Activated B cell treated with CpG ODN at 0.5 μM for 24 hours (primary cell): ENCODE data around the gene STK33. TPM values are rescaled to one million over a fixed set of nuclear protein-coding genes. Genes with fewer than 3 reads are reported as not detected.
A peak's percentile ranks its signal among the peaks of the same experiment; 100 is the strongest.

Source experiments
- ATAC-seq: fragments of 200-7000 bp; cut with Tn5 transposase; one replicate; pipeline ENCODE4 v1.10.0; 2021; ENCODE audit warnings: low read depth, mild to moderate bottlenecking, moderate library complexity
- CTCF ChIA-PET: fragments of 350-600 bp; sonication (Branson Sonifier 250); formaldehyde crosslinking; loops from one replicate; lab custom pipeline; 2021; ENCODE audit warnings: antibody characterized with exemption; lab: Charles Lee
- POLR2A ChIA-PET: fragments of 350-600 bp; sonication (Branson Sonifier 250); formaldehyde crosslinking; loops from one replicate; lab custom pipeline; 2021; ENCODE audit warnings: antibody characterized with exemption; lab: Charles Lee
- DNase-seq: peaks from one replicate; pipeline ENCODE4 v3.0.0; 2022
- H3K27ac Mint-ChIP-seq: one replicate; pipeline ENCODE4 v1.8.0; 2020; ENCODE audit warnings: mixed read lengths
- H3K27me3 Mint-ChIP-seq: one replicate; pipeline ENCODE4 v1.8.0; 2021; ENCODE audit warnings: mixed read lengths
- H3K36me3 Mint-ChIP-seq: one replicate; pipeline ENCODE4 v1.8.0; 2021; ENCODE audit warnings: low read depth, mixed read lengths
- H3K4me1 Mint-ChIP-seq: one replicate; pipeline ENCODE4 v1.8.0; 2021; ENCODE audit warnings: mixed read lengths
- H3K4me3 Mint-ChIP-seq: one replicate; pipeline ENCODE4 v1.8.0; 2020; ENCODE audit warnings: mild to moderate bottlenecking, mixed read lengths
- H3K9me3 Mint-ChIP-seq: one replicate; pipeline ENCODE4 v1.8.0; 2020; ENCODE audit warnings: mixed read lengths
- CTCF ChIP-seq: fragments of 200-600 bp; IDR thresholded peaks from one replicate; pipeline ENCODE4 v1.8.0; 2022; ENCODE audit warnings: antibody characterized with exemption, mild to moderate bottlenecking
- intact Hi-C: fragments of 100-400 bp; cut with micrococcal nuclease; formaldehyde crosslinking; loops from one replicate; pipeline ENCODE4 v1.15.1; 2024
- total RNA-seq: library from RNA; stranded (reverse); gene quantifications from 2 replicates; pipeline ENCODE4 v1.2.3, GENCODE V29; 2022

The STK33 gene
- total RNA-seq, 1 donor from 2014 or later: 14.0 TPM

DNA sequence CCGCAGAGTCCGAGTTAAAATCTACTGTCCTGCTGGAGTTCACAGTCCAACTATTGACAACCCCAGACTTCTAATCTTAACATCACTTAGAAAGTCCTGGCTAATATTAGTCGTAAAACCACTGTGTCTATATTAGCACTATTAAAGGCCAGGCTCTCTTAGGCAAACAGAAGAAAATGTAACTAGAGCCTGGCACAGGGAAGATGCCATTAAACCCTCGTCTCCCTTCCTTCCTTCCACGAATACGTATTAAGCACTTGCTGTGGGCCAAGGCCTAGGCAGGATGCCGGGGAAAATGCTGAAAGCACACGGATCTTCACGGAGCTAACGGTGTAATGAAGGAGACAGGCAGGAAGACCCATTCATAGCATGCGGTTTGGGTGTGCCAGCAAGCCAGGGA, 248.8 kb downstream of the STK33 start:
- Mint-ChIP-seq H3K4me3 (no peak overlapping the region), H3K27me3 (peaks cover 3% of the 10 kb centered on the region), H3K9me3 (peaks cover 3% of the 10 kb centered on the region), H3K36me3 (no peaks in the 10 kb centered on the region), H3K27ac (no peak overlapping the region), H3K4me1 (peaks cover 26% of the 10 kb centered on the region)
- intact Hi-C loops: no loop called here
- DNase-seq: no peak
- CTCF ChIA-PET: no interaction called here
- POLR2A ChIA-PET: no interaction called here
- no peak for TF ChIP-seq CTCF
- ATAC-seq: no peak

DNA sequence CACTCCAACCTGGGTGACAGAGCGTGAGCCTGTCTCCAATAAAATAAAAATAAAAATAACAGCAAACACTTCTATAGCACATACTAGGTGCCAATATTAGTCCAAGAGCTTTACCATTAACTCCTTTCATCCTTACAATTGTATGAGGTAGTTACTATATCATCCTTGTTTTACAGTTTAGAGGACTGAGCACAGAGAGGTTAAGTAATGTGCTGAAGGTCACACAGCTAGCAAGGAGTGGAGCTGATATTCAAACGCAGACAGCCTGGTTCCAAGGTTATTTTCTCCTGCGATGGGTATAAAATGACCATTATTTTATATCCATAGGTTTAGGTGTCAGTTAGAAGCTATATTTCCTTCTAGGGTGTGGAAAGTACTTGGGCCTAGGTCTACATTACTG, 249.7 kb downstream of the STK33 start:
- ATAC-seq: no peak
- H3K4me1 Mint-ChIP-seq: peaks cover 26% of the 10 kb centered on the region
- H3K9me3 Mint-ChIP-seq: peaks cover 3% of the 10 kb centered on the region
- no peaks in the 10 kb centered on the region for H3K36me3 Mint-ChIP-seq
- H3K27me3 Mint-ChIP-seq: no peaks in the 10 kb centered on the region
- no peak overlapping the region for H3K27ac Mint-ChIP-seq
- intact Hi-C loops: loop anchor here (5.0 kb wide), 2 partner anchors 38 to 82 kb away; partner anchors contain the start of gene LMO1
- no peak overlapping the region for H3K4me3 Mint-ChIP-seq
- POLR2A ChIA-PET: no interaction called here
- DNase-seq: no peak
- no peak for TF ChIP-seq CTCF
- CTCF ChIA-PET: interaction anchor here (1.2 kb wide), 1 partner anchor 222 kb away, joined by 4 read pairs; no protein-coding TSS in a partner anchor

GRCh38 chr11:8342821-8343681, 251.0 kb downstream of the STK33 start:
- peaks cover 28% of the 10 kb centered on the region for H3K4me1 Mint-ChIP-seq
- ChIA-PET CTCF (interaction anchor here (0.7 to 1.2 kb wide), 4 partner anchors 11 to 224 kb away, joined by 3 to 4 read pairs (median 4); no protein-coding TSS in a partner anchor), POLR2A (interaction anchor here (0.6 to 1.1 kb wide), 2 partner anchors 11 to 191 kb away, joined by 3 to 6 read pairs; no protein-coding TSS in a partner anchor)
- ATAC-seq (peak; percentile 89), DNase-seq (peak; percentile 43)
- H3K36me3 Mint-ChIP-seq: no peaks in the 10 kb centered on the region
- TF ChIP-seq CTCF: no peak
- peaks cover 2% of the 10 kb centered on the region for H3K9me3 Mint-ChIP-seq
- no peaks in the 10 kb centered on the region for H3K27me3 Mint-ChIP-seq
- intact Hi-C loops: loop anchor here (1.0 to 5.0 kb wide), 5 partner anchors 15 to 189 kb away; partner anchors contain the start of gene LMO1
- peak overlapping the region; percentile 68 for H3K4me3 Mint-ChIP-seq
- H3K27ac Mint-ChIP-seq: peak overlapping the region; percentile 83

- no peak for DNase-seq
- H3K27ac Mint-ChIP-seq: peak overlapping the region; percentile 53
- H3K36me3 Mint-ChIP-seq: no peaks in the 10 kb centered on the region
- H3K4me3 Mint-ChIP-seq: no peak overlapping the region
- peaks cover 28% of the 10 kb centered on the region for H3K4me1 Mint-ChIP-seq
- no peaks in the 10 kb centered on the region for H3K27me3 Mint-ChIP-seq
- ChIA-PET CTCF (no interaction called here), POLR2A (interaction anchor here (0.6 kb wide), 1 partner anchor 192 kb away, joined by 6 read pairs; no protein-coding TSS in a partner anchor)
- no peak for TF ChIP-seq CTCF
- intact Hi-C loops: loop anchor here (2.0 to 5.0 kb wide), 3 partner anchors 40 to 139 kb away; partner anchors contain the start of gene LMO1
- no peaks in the 10 kb centered on the region for H3K9me3 Mint-ChIP-seq
- ATAC-seq: no peak
These were observed 252.0 kb downstream of the STK33 start for GRCh38 chr11:8341996-8342395.

Other genes with a start within 250 kb of the STK33 start
- 12.4 and 13.3 TPM in 2 replicates for gene TRIM66, start 88.4 kb upstream of the STK33 start, total RNA-seq
- gene RPL27A, start 88.6 kb upstream of the STK33 start, total RNA-seq: 1,592 and 2,225 TPM in 2 replicates